Fibroblast of villous mesenchyme (primary cell): ENCODE data around the gene EOLA1. TPM values are rescaled to one million over a fixed set of nuclear protein-coding genes. Genes with fewer than 3 reads are reported as not detected.
"Not testable (repeated sequence)": the region's sequence is repeated elsewhere in the genome, so short reads cannot be mapped to it uniquely, and the experiment has no call there.

Experiments
- DNase-seq: peaks from one replicate; pipeline ENCODE4 v3.0.0-alpha.2; 2010; ENCODE audit warnings: low read depth
- H3K4me3 ChIP-seq: 2 replicates; pipeline ENCODE4 v1.5.1; 2011; ENCODE audit warnings: low read depth, mild to moderate bottlenecking, low read length
- CTCF ChIP-seq: IDR thresholded peaks from 2 replicates; pipeline ENCODE4 v1.5.1; 2012; ENCODE audit warnings: low read depth, mild to moderate bottlenecking, low read length; ENCODE audit not compliant: insufficient read depth
- total RNA-seq: library from RNA; depleted of rRNA; stranded (reverse); fragments of >200 nt; gene quantifications from 2 replicates; pipeline ENCODE4 v1.2.3, GENCODE V29; 2012

EOLA1 gene
- total RNA-seq, 1 donor: 11.7 TPM

DNA sequence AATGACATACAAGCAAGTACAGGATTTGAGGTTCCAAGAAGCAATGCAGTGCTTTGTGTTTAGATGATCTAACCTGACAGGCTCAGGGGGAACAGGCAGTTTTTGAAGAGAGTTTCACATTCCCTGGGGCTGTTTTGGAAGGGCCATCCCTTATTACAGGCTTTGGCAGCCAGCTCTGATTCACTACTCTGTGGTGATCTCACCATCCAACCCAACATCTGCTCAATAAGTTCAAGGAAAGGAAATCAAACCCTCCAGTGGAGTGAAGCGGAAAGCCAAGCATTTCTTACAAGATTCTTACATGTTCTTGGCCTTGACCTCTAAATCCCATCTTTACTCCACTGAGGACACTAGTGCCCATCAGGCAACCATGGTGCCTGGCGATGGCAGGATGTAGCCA lies 43.2 kb upstream of the EOLA1 start:
- no peak overlapping the region for H3K4me3 ChIP-seq
- TF ChIP-seq CTCF: no peak
- DNase-seq: peak; percentile 19

DNA sequence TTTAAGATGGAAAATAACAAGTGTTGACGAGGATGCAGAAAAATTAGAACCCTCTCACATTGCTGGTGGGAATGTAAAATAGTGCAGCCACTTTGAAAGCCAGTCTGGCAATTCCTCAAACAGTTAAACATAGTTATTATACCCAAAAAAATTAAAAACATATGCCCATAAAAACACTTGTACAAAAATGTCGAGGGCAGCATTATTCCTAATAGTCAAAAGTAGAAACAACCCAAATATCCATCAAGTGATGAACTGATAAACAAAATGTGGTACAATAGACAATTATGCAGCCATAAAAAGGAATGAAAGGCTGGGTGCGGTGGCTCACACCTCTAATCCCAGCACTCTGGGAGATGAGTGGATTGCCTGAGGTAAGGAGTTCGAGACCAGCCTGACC lies 42.0 kb upstream of the EOLA1 start:
- no peak overlapping the region for H3K4me3 ChIP-seq
- DNase-seq: no peak
- TF ChIP-seq CTCF: no peak

GRCh38 chrX:149499766-149500165 lies 41.0 kb upstream of the EOLA1 start:
- H3K4me3 ChIP-seq: no peak overlapping the region
- DNase-seq: no peak
- no peak for TF ChIP-seq CTCF

- H3K4me3 ChIP-seq, DNase-seq: not testable (repeated sequence)
These were observed 37.9 kb upstream of the EOLA1 start for GRCh38 chrX:149502923-149503322.

- H3K4me3 ChIP-seq: not testable (repeated sequence)
- DNase-seq: peak; percentile 71
These were observed 37.4 kb upstream of the EOLA1 start for GRCh38 chrX:149503446-149503845.

GRCh38 chrX:149504226-149504914 lies 36.4 kb upstream of the EOLA1 start:
- no peak for DNase-seq
- peak overlapping the region; percentile 69 for H3K4me3 ChIP-seq
- peak; percentile 30 for TF ChIP-seq CTCF

DNA sequence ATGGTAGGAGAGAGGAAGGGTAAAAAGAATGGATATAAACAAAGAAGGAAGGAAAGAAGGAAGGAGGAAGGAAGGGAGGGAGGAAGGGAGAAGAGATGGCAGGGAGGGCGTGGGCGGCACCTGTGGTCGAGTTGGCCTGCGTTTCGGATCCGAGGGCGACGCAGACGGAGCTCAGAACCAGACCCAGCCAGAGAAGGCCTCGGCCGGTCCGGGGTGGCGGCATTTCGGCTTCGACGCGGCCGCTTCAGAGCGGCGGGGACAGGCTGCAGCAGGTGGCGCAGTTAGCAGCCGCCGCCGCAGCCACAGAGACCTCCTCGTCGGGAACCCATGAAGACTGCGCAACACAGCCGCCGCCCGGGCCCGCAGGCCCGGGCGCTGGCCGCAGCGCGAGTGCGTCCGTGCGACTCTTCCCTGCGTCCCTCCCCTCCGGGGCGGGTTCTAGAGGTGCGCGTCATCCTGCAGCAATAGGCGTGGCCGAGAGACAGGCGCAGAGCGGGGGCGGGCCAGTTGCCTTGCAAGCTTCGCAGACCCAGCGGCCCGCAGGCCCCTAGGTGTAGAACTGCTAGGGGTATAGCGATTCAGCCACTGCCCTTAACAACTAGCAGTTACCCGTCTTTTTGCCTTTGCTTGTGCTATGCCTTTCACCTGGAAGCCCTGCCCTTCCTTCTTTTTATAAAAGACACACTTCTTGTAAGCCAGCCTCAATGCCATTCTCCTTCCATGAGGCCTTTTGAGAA lies 35.7 kb upstream of the EOLA1 start, which contains the start of gene IDS:
IDS (minus strand) TSS at position 392 of the 737 bp plus-strand sequence; CDS start at position 223, 169 bp downstream.
- TF ChIP-seq CTCF: peak; percentile 3
- DNase-seq: peak; percentile 87
- peak within 1 kb of the TSS; percentile 69 for H3K4me3 ChIP-seq
